Mammary epithelial cell (primary cell): ENCODE measurements around the gene TMEM101.

Experiments
- CTCF ChIP-seq, 2 donors: IDR thresholded peaks in 1 of 2; conservative IDR thresholded peaks in 1 of 2; 2 replicates each; pipeline ENCODE4 v1.5.1; 2011 to 2012; ENCODE audit warnings: inconsistent platforms in 2 of 2, low read length in 2 of 2, mild to moderate bottlenecking in 2 of 2, control low read depth in 1 of 2, low read depth in 1 of 2; ENCODE audit not compliant: insufficient read depth in 1 of 2; ENCODE audit errors: extremely low read depth in 1 of 2
- EZH2 ChIP-seq: IDR thresholded peaks from 2 replicates; pipeline ENCODE4 v1.6.1; 2012; ENCODE audit warnings: low read length, inconsistent platforms, borderline replicate concordance

- TF ChIP-seq CTCF (conservative IDR thresholded peaks at IDR 0.05 in 1 of 2, IDR thresholded peaks at IDR 0.05 in 1 of 2; ENCODE audit: extremely low read depth in 1 of 2, insufficient read depth in 1 of 2, low read depth in 1 of 2, low read length in 2 of 2), result no peak
- TF ChIP-seq EZH2, result no peak
Observed at GRCh38 chr17:44008205-44008909, 6.4 kb downstream of the TMEM101 start.
